ENCODE measurements around the gene PAEP. TPM values are rescaled to one million over a fixed set of nuclear protein-coding genes. Genes with fewer than 3 reads are reported as not detected.

Gene PAEP
- total RNA-seq, 1 experiment from 2014 or later, result not detected

- DNase-seq (ENCODE audit: low read depth, low spot score) (no peak), ATAC-seq (no peak)
- no peaks in the 10 kb centered on the region for H3K4me1 ChIP-seq (ENCODE audit: control insufficient read depth, insufficient read depth, low read length)
- ChIA-PET CTCF (no interaction called here), POLR2A (no interaction called here)
- BruUV-seq (replicated peaks), result no TSS peak
- TF ChIP-seq POLR2AphosphoS5 (IDR thresholded peaks at IDR 0.05; ENCODE audit: low read depth, low read length) (no peak), REST (IDR thresholded peaks at IDR 0.05; ENCODE audit: insufficient read depth in 1 of 2, low read depth in 2 of 2, low read length in 1 of 2) (no peak), TCF7L2 (IDR thresholded peaks at IDR 0.05; ENCODE audit: low read depth, low read length) (no peak), SIN3A (IDR thresholded peaks at IDR 0.05; ENCODE audit: borderline replicate concordance, insufficient read depth, low read depth, low read length) (no peak), CTCF (IDR thresholded peaks at IDR 0.05) (no peak)
- intact Hi-C loops (cut with micrococcal nuclease; ENCODE audit: unreplicated experiment), result no loop called here
- no peaks in the 10 kb centered on the region for H3K27me3 ChIP-seq (ENCODE audit: control insufficient read depth, insufficient read depth, low read length)
- in situ Hi-C loops (cut with HindIII; ENCODE audit: low pct_unique_long_range_greater_than_20kb, low sequenced_read_pairs), result no loop called here
- H3K27ac ChIP-seq (ENCODE audit: low read length), result no peak overlapping the region
- no peak overlapping the region for H3K4me3 ChIP-seq (ENCODE audit: low read depth in 2 of 2, low read length in 2 of 2)
- H3K9me3 ChIP-seq (ENCODE audit: control insufficient read depth, insufficient read depth, low read depth, low read length), result no peaks in the 10 kb centered on the region
- H3K36me3 ChIP-seq (ENCODE audit: control insufficient read depth, insufficient read depth, low read length), result no peaks in the 10 kb centered on the region
Measured at GRCh38 chr9:135608294-135608998, 46.9 kb downstream of the PAEP start.

GRCh38 chr9:135608999-135609317, 47.4 kb downstream of the PAEP start:
- DNase-seq (ENCODE audit: low read depth, low spot score) (no peak), ATAC-seq (no peak)
- Histone ChIP-seq H3K36me3 (ENCODE audit: control insufficient read depth, insufficient read depth, low read length) (no peaks in the 10 kb centered on the region), H3K27me3 (ENCODE audit: control insufficient read depth, insufficient read depth, low read length) (no peaks in the 10 kb centered on the region), H3K4me3 (ENCODE audit: low read depth in 2 of 2, low read length in 2 of 2) (no peak overlapping the region), H3K4me1 (ENCODE audit: control insufficient read depth, insufficient read depth, low read length) (no peaks in the 10 kb centered on the region), H3K9me3 (ENCODE audit: control insufficient read depth, insufficient read depth, low read depth, low read length) (no peaks in the 10 kb centered on the region), H3K27ac (ENCODE audit: low read length) (no peak overlapping the region)
- intact Hi-C loops (cut with micrococcal nuclease; ENCODE audit: unreplicated experiment) (no loop called here), in situ Hi-C loops (cut with HindIII; ENCODE audit: low pct_unique_long_range_greater_than_20kb, low sequenced_read_pairs) (no loop called here)
- ChIA-PET CTCF (interaction anchor here (0.6 kb wide), 1 partner anchor 175 kb away, joined by 5 read pairs; no protein-coding TSS in a partner anchor), POLR2A (no interaction called here)
- no TSS peak for BruUV-seq (replicated peaks)
- TF ChIP-seq SIN3A (IDR thresholded peaks at IDR 0.05; ENCODE audit: borderline replicate concordance, insufficient read depth, low read depth, low read length) (no peak), CTCF (IDR thresholded peaks at IDR 0.05) (no peak), POLR2AphosphoS5 (IDR thresholded peaks at IDR 0.05; ENCODE audit: low read depth, low read length) (no peak), TCF7L2 (IDR thresholded peaks at IDR 0.05; ENCODE audit: low read depth, low read length) (no peak), REST (IDR thresholded peaks at IDR 0.05; ENCODE audit: insufficient read depth in 1 of 2, low read depth in 2 of 2, low read length in 1 of 2) (no peak)

Measured in Panc1 (cell line).